Lower lobe of right lung (tissue), 2 donors: ENCODE data around the gene TTC7B. TPM values are rescaled to one million over a fixed set of nuclear protein-coding genes. Genes with fewer than 3 reads are reported as not detected.

Experiments
- ATAC-seq, 2 donors: fragments of 200-7000 bp; cut with Tn5 transposase; one replicate each; pipeline ENCODE4 v1.9.1; 2020 to 2022; ENCODE audit warnings: mild to moderate bottlenecking in 2 of 2, moderate library complexity in 2 of 2
- DNase-seq: peaks from one replicate; pipeline ENCODE4 v3.0.0-alpha.2; 2020
- H3K27ac ChIP-seq: fragments of 200-600 bp; one replicate; pipeline ENCODE4 v1.8.0; 2022
- H3K27me3 ChIP-seq: fragments of 200-600 bp; one replicate; pipeline ENCODE4 v1.8.0; 2022; ENCODE audit warnings: low read depth
- H3K36me3 ChIP-seq: fragments of 200-600 bp; one replicate; pipeline ENCODE4 v1.8.0; 2022; ENCODE audit warnings: mild to moderate bottlenecking
- H3K4me1 ChIP-seq: fragments of 200-600 bp; one replicate; pipeline ENCODE4 v1.8.0; 2022
- H3K4me3 ChIP-seq: fragments of 200-600 bp; one replicate; pipeline ENCODE4 v1.8.0; 2022; ENCODE audit warnings: mild to moderate bottlenecking
- H3K9me3 ChIP-seq: fragments of 200-600 bp; one replicate; pipeline ENCODE4 v1.8.0; 2022
- intact Hi-C: fragments of 100-400 bp; cut with DNase I; formaldehyde crosslinking; loops from one replicate; pipeline ENCODE4 v1.11.0; 2022
- total RNA-seq: library from RNA; stranded (reverse); fragmentation: NEBNext Ultra II Directional; extraction: Animal tissue kit (Norgen Biotek cat#: 25700); gene quantifications from one replicate; pipeline ENCODE4 v1.2.1, GENCODE V29; 2021
- TF ChIP-seq, protein P1 (sequence below): fragments of 200-600 bp; IDR thresholded peaks from one replicate; pipeline ENCODE4 v1.8.0; 2022; ENCODE audit warnings: antibody characterized with exemption, mild to moderate bottlenecking
- donor health status: DM: no; HTN: yes; CAD: no; lungs with severe emphysema.

The TTC7B gene
- total RNA-seq, 1 donor from 2014 or later: 54.1 TPM

DNA sequence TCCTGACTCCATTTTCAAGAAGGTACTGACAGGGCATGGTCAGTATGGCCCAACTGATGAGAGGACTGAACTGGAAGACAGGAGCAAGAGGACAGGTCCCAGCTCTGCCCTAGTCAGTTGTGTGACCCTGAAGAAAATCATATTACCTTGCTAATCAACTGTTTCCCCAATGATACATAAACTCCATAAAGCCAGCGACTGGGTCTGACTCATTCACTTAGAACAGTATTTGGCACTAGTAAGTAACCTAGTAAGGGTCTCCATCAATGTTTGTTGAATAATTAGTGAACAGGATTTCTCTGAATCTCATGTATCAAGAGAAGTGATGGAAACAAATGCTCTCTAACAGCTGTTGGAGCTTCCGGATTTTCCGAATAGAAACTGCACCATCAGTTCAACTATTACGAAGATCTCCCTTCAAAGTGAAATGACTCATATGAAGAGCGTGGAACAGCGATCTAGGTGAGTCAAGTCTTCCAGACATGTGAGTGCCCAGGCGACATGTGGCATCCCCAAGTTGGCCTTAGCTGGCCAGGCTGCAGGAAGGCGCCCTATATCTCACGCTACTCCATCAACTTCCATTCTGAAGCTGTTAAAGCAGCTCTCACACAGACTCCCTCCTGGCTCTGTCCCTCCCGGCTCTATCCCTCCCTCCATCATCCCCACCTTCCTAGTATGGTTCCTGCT is 94.5 kb downstream of the TTC7B start:
- Histone ChIP-seq H3K4me3 (no peak overlapping the region), H3K4me1 (peaks cover 3% of the 10 kb centered on the region), H3K36me3 (no peaks in the 10 kb centered on the region), H3K27me3 (no peaks in the 10 kb centered on the region), H3K27ac (no peak overlapping the region), H3K9me3 (no peaks in the 10 kb centered on the region)
- DNase-seq: no peak
- TF ChIP-seq, protein P1, sequence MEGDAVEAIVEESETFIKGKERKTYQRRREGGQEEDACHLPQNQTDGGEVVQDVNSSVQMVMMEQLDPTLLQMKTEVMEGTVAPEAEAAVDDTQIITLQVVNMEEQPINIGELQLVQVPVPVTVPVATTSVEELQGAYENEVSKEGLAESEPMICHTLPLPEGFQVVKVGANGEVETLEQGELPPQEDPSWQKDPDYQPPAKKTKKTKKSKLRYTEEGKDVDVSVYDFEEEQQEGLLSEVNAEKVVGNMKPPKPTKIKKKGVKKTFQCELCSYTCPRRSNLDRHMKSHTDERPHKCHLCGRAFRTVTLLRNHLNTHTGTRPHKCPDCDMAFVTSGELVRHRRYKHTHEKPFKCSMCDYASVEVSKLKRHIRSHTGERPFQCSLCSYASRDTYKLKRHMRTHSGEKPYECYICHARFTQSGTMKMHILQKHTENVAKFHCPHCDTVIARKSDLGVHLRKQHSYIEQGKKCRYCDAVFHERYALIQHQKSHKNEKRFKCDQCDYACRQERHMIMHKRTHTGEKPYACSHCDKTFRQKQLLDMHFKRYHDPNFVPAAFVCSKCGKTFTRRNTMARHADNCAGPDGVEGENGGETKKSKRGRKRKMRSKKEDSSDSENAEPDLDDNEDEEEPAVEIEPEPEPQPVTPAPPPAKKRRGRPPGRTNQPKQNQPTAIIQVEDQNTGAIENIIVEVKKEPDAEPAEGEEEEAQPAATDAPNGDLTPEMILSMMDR: no peak
- intact Hi-C loops: no loop called here
- no peak for ATAC-seq

DNA sequence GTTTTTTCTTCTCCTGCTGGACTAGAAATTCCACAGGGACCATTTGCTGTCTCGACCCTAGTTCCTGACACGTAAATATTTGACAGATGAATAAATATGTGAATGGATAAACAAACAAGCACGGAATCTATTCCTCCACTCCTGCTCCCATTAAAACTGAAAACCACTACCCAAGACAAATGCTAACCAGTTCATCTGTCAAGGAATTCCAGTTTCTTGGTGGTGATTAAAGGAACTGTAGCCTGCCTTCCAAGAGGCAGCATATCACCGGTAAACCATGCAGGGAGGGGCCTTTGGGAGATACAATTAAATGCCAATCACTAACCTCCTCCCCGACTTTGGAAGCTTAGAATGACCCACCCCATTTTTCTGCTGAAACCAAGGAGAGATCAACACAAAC is 95.4 kb downstream of the TTC7B start:
- Histone ChIP-seq H3K36me3 (no peaks in the 10 kb centered on the region), H3K4me3 (no peak overlapping the region), H3K4me1 (no peaks in the 10 kb centered on the region), H3K27me3 (no peaks in the 10 kb centered on the region), H3K9me3 (no peaks in the 10 kb centered on the region), H3K27ac (no peak overlapping the region)
- TF ChIP-seq, protein P1: no peak
- no peak for ATAC-seq
- intact Hi-C loops: no loop called here
- DNase-seq: no peak

DNA sequence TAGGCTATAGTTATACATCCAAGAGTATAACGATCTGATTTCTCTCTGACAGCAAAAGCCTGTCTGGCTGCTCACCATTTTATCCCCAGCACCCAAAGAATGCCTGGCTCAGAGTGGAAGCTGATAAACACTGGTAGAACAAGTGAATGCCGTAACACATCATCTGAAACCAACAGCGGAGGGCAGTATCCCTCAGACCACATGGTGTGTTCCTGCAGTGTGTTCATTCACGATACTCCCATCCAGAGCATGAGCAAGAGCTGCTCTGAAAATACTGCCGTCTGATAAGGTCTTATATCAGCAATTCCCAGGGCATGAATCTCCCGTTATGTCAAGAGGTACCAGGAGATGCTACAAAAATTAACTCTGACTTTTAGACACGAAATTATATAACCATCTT is 95.9 kb downstream of the TTC7B start:
- Histone ChIP-seq H3K9me3 (no peaks in the 10 kb centered on the region), H3K4me1 (no peaks in the 10 kb centered on the region), H3K27ac (no peak overlapping the region), H3K27me3 (no peaks in the 10 kb centered on the region), H3K36me3 (no peaks in the 10 kb centered on the region), H3K4me3 (no peak overlapping the region)
- TF ChIP-seq, protein P1: no peak
- ATAC-seq (no peak), DNase-seq (no peak)
- intact Hi-C loops: no loop called here

DNA sequence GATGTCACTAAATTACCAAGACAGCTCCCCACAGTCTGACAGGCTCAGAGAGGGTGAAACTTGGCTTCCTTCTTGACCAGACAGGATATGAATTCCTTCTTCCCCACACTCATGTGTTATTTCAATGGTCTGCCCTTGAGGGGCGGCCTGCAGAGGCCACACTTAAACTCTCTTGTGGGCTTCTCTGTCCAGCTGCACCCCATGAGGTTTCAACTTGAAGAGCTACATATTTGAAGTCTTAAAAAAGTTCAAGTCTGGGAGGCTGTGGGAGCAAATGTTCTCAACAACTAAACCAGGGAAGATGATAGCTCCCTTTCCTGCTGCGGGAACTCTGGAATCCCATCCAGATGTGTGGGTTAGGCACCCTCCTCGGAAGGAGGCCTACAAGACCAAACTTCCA is 98.3 kb downstream of the TTC7B start:
- H3K4me3 ChIP-seq: no peak overlapping the region
- H3K36me3 ChIP-seq: peaks cover 3% of the 10 kb centered on the region
- no peak overlapping the region for H3K27ac ChIP-seq
- intact Hi-C loops: no loop called here
- H3K9me3 ChIP-seq: no peaks in the 10 kb centered on the region
- H3K27me3 ChIP-seq: no peaks in the 10 kb centered on the region
- DNase-seq (no peak), ATAC-seq (peak in 1 of 2 donors; percentile 30)
- no peaks in the 10 kb centered on the region for H3K4me1 ChIP-seq
- TF ChIP-seq, protein P1: no peak

DNA sequence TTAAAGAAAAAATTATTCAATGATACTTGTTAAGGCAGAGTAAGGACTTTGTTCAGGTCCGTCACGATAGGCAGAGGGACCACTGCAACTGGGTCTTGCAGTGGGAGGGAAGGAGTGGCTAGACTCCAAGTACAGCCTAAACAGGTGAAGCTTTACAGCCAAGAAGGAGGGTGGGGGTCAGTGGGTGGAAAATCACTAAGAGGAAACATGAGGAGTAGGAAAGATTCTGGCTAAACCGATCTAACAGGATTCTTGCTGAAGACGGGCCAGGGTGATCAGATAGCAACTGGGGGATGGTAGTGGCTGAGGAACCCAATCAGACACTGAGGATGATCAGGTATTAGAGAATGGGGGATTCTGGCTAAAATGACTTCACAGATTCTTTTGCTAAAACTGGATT is 100.2 kb downstream of the TTC7B start:
- Histone ChIP-seq H3K4me1 (no peaks in the 10 kb centered on the region), H3K4me3 (no peak overlapping the region), H3K27me3 (no peaks in the 10 kb centered on the region), H3K9me3 (no peaks in the 10 kb centered on the region), H3K27ac (no peak overlapping the region), H3K36me3 (peaks cover 3% of the 10 kb centered on the region)
- TF ChIP-seq, protein P1: no peak
- ATAC-seq (no peak), DNase-seq (no peak)
- intact Hi-C loops: no loop called here
